Activated CD8-positive, alpha-beta memory T cell treated with anti-CD3 and anti-CD28 coated beads, Interleukin-2, amount 50 U/mL, for 48 hours (primary cell): ENCODE measurements around the gene EGF.
"Not testable (repeated sequence)": the region's sequence is repeated elsewhere in the genome, so short reads cannot be mapped to it uniquely, and the experiment has no call there.

ENCODE experiments used
- DNase-seq: peaks from one replicate; pipeline ENCODE4 v3.0.0-alpha.2; 2020

EGF gene

DNA sequence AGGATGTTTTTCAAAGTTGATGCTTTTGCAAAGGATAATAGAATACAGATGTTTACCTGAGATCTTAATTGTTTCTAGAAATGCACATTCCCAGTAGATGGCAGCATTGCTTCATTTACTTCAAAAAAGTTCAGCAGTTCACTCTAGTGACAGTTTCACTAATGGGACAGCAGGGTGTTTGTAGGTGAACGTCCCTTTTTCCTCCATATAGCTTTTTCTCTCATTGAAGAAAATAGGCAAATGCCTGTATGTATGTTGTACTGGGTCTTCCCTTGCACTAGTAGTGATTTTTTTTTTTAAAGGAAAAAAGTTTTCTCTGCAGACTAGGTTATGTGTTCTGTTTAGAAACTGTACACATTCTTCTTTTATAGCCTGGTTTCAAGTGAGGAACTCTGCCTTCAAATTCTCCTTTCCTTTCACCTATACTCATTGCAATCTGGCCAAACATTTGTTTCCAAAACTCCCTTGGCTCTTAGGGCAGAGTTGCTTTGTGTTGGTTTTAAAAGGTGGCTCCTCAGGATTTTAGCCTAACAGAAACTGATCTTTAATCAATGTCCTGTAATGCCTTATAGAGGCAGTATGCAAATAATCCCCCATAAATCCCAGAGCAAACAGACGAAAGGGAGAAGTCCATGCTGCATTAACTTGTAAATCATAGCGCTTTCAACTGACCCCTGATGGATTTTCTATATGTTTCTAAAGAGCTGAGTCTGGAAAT lies 86.3 kb downstream of the EGF start:
- DNase-seq: no peak

DNA sequence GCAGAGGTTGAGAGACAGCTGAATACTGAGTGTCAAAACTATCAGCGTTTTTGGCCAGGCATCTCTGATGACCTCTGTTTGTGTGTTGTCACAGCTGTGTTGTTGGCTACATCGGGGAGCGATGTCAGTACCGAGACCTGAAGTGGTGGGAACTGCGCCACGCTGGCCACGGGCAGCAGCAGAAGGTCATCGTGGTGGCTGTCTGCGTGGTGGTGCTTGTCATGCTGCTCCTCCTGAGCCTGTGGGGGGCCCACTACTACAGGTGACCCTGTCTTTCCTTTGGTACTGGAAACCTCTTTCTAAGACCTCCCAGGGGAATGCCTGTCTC lies 86.9 kb downstream of the EGF start:
- no peak for DNase-seq

DNA sequence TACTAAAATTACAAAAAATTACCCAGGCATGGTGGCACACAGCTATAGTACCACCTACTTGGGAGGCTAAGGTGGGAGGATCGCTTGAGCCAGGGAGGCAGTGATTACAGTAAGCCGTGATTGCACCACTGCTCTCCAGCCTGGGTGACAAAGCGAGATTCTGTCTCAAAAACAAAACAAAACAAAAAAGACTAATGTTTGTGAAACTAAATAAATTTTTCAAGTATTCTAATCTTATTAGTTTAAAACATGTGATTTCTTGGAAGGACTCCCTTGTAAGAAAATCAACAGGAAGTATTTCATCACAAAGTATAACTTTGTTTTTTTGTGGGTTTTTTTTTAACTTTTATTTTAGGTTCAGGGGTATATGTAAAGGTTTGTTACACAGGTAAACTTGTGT lies 89.6 kb downstream of the EGF start:
- DNase-seq: no peak

DNA sequence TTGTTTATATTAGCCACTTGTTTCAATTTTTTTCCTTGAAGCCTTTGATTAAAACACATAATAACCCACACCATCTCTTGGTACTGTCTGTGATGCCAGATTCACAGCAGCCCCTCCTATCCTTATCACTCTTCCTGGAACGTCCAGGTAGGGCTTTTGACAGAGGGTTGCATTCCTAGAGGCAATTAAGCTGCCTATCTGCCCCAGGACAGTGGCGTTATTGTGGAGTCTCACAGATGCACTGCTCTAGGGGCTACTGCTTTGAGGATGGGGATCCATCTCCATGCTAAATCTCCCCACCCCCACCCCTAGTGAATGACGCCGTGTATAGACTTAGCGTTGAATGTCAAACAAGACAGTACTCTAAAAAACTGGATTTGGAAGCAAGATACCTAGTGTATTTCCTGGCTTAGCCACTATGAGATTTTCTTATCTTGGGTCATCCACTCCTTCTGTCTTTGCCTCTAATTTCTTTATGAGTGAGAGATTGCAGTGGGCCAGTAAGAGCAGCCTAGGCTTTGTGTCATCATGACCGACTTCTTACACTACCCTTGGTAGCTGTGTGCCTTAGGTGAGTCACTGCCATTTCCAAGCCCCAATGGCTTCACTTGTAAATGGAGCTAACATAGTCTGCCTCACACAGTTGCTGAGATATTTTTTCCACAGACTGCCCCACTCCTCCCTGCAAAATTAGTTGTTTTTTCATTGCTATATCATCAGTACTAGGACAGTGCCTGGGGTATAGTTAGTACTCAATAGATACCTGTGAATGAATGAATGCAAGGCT lies 90.9 kb downstream of the EGF start:
- DNase-seq: no peak

DNA sequence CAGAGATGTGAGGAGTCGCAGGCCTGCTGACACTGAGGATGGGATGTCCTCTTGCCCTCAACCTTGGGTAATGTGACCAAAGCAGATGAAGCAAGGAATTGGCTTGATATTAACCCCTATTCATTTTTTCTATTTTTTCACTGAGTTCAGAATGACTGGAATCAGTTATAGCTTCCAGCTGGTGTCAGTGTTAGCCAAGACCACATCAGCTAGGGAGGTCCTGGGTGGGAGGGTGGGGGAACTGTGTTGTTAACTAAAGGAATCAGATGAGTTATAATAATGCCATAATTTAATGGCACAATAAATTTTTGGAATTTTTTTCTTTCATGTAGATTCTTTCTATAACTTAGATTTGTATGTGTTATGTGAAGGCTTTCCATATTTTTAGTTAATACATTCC lies 91.9 kb downstream of the EGF start:
- DNase-seq: no peak

DNA sequence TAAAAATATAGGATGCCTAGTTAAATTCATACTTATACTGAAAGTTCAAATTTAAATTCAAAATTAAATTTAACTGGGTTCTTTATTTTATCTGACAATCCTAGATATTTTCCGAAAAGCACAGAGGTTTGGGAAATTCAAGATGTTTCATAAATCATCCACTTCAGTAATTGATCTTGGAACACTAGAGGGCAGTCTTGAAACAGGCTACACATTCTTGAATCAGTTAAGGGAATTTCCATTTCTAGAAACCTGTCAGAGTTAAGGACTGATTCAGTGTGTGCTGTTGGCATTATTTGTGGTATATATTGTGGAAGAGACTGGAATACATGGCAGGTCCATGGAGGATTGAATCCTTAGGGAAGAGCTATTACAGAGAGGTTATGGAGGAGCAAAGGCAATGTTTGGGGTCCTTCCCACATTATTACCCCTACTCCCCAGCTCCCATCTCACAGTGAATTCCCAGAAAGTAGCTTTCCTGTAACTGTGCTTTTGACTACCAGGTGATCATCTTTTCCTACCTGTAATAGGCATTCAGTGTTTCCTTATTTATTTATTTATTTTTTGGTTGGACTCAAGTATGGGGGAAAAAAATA lies 92.9 kb downstream of the EGF start:
- no peak for DNase-seq

DNA sequence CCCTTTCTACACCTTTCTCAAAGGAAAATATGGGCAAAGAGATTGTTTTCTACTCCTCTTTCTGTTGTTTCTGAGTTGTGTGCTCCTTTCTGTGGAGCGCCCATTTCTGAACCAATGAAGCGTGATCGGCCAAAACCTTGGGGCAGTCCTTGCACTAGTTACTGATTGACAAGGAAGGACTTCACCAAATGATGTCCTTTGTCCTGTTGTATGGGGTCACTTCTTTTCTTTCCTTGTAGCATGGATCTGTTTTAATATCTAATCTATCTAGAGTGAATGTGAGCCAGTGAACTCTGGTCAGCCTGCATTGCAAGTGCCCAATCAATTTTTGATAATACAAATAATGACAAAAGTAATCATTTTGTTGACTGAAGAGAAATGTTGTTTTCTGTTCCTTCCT lies 94.5 kb downstream of the EGF start:
- DNase-seq: no peak

DNA sequence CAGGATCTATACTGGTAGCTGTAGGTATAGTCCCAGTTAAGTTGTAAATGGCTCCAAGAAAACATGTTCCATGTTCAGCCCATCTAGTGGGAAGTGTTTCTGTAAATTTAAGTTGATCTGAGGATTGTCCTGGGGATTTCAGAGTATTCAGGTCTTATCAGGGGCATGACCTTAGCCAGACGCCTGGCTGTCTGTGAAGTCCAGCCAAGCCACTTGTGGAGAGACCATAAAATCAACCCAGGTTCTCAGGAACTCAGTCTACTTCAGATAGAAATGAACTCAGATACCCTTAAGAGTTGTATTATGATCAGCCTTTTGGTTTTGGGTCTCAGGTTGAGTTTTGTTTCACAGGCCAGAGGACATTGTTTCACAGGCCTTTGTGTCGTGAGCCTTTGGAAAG lies 95.9 kb downstream of the EGF start:
- no peak for DNase-seq

DNA sequence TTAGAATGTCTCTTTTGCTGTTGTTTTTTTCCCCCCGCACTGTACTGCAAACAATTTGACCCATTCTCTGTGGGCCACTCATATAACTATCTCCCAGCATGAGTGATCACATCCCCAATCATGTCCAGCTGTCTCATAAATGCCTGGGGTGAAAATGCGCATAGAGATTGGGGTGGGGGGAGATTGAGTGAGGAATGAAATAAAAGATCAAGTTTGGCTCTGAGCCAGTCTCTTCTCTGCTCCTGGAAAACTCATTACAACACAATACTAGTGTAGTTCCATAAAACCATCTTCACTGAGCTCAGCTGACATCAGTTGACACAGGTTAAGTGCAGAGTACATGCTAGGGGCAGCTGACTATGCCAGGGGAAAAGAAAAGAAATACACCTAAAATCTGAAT lies 96.9 kb downstream of the EGF start:
- no peak for DNase-seq

DNA sequence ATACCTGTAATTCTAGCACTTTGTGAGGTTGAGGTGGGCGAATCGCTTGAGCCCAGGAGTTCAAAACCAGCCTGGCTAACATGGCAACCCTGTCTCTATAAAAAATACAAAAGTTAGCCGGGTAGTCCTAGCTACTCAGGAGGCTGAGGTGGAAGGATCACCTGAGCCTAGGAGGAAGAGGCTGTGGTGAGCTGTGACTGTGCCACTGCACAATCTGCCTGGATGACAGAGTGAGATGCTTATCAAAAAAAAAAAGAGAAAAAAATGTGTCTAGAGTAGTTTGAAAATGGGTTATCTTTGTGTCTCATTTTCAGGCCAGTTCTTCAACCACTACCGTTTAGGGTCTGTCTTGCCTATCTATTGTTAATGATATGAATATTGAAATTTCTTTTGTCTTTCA lies 98.1 kb downstream of the EGF start:
- DNase-seq: no peak

DNA sequence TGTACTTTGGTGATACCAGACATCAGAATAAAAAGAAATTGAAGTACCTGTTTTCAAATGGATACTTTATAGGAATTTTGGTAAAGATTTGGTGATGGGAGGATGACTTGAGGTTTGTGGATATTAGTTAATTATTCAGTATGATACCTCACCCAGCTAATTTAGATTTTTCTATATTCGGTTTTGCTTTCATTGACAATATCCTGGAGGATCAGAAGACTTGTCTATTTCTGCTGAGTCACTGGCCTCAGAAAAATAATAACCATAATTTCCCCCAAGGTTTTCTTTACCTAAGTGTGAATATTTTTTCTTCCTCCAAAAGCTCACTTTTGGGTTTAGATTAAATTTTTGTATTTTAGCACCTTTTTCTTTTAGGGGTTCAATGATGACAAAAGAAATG lies 100.2 kb downstream of the EGF start:
- no peak for DNase-seq

DNA sequence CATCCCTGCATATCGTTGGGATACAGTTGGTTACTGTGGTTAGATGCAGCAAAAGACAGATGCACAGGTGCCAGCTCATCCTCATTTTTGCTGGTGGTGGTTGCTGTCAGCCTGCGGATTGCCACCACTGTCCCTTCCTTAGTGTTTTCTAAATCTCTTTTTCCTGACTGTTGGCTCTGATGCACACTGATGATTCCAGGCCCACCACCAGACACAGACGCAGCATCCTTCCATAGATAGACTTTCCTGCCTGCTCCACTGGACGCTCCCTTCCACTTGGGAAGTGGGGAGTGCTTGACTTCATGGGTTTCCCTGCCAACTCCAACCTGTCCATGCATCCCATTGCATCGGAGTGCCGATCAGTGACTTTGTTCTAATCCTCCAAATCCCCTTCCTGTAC lies 101.5 kb downstream of the EGF start:
- DNase-seq: no peak

DNA sequence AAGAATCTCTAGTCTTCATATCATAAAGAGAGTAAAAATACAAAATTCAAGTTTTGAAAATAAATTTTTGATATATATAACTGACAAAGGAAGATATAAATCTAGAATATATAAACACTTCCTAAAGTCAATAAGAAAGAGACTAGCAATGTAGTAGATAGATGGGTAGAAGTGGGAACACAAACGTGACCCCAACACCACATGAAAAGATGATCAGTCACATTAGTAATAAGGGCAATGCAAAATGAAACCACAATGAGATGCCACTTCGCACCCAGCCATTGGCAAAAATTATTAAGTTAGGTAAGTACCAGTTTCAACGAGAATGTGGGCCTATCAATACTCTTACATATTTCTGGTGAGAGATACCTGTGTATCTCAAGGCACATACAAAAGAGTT lies 106.5 kb downstream of the EGF start:
- DNase-seq: no peak

DNA sequence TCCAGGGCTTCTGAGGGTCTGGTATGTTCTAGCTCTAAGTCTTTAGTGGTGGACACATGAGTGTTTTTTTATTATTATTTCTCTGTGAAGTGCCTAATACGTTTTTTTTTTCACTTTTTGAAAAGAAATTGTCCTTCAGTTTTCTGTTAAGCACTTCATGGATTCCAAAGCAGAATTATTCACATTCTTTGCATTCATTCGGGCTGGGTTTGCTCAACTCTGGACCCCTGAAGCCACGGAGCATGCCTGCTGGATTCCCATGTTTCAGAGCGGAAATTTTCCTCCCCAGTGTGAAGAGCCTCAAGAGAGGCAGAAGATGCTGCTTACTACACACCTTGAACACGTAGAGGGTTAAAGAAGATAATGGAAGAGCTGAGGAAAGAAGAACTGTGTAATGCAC lies 107.5 kb downstream of the EGF start:
- DNase-seq: no peak

DNA sequence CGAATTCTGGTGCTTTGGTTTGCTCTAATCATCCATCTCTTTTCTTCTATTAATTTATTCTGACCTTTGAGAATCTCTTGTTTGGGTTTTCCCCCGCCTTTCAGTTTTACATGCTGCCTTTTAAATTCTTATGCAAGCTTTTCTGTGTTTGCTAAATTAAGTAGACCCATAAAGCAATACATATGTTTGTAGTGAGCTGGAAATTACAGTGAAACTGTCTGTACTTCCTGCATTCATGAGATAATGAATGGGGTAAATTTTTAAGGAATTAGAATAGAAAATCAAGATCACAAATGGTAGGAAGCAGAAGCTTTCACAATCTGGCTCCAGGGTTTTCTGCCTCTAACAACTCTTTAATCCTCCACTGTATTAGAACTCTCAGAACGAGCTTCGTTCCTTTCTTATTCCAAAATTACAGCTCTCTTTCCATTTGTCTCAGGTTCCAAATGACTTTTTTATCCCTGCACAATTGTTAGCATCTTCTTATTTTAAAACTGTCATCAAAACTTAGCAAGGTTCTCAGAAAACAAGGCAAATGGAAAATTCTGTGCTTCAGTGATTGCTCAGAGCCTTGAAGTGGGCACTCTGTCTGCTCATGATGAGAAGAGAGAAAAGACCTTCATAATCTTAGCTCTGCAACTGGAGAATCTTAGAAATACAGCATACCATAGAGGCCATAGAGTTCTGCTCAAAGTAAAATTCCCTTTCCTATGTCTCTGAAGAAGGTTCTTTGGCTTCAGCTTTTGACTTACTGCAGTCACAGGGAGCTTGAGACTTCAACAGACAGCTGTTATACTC lies 108.2 kb downstream of the EGF start:
- DNase-seq: no peak

DNA sequence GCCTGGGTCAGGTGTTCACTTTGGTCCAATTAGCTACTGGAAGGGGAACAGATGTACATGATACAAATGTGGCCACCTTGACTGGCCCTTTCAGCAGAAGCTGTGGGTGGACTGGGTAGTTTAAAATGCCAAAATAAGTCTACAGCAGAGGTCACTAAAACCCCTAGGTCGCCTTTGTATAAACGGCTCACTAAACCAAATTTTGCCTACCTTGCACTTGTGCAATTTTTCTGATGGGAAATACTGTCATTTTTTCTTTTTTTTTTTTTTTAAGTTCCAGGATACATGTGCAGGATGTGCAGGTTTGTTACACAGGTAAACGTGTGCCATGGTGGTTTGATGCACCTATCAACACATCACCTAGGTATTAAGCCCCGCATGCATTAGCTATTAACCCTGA lies 109.8 kb downstream of the EGF start:
- no peak for DNase-seq

DNA sequence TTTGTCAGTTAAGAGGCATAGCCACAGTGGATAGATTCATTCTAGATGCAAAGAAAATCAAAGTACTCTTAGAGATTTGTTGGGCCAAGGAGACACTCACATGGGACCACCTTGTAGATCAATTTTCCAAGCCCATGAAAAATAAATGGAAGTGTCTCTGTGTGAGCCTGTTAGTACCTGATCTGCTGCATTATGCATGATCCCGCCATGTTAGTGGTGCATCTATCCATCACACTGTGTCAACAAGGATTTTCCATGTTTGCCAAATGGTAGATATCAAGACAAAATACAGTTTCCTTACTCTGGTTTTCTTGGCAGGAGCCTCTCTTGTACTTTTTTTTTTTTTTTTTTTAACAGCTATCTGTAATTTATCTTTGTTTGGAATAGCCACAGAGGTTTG lies 112.4 kb downstream of the EGF start:
- no peak for DNase-seq

DNA sequence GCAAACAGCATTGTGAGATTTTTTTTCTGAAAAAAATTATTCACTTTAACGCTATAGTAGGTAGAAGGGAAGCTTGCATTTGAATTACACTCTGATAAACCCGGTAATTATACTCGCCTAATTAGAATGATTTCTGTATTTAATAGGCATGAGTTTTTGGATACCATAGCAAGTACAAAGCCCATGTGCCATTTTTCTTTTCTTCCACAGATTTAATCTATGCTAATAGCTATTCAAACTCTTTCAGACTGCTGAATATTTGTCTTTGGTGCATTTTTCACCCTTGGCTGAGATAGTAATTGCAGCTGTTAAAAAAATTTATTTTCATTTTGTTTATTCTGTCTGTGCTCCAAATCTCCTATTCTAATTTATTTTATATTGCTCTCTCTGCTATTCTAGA lies 113.0 kb downstream of the EGF start:
- DNase-seq: no peak

DNA sequence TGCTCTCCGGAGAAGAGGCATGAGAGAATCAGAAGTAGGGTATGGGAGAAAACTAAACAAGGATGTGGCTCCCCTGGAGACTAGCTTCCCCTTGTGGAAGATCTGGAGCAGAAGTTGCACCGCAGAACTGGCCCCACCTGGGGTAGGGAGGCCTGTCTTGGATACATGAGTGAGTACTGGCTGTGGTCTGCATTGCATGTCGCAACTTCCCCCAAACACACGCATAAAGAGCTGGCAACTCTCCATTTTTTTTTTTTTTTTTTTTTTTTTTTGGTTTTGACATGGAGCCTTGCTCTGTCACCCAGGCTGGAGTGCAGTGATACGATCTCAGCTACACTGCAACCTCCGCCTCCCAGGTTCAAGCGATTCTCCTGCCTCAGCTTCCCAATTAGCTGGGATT lies 119.9 kb downstream of the EGF start:
- DNase-seq: no peak

DNA sequence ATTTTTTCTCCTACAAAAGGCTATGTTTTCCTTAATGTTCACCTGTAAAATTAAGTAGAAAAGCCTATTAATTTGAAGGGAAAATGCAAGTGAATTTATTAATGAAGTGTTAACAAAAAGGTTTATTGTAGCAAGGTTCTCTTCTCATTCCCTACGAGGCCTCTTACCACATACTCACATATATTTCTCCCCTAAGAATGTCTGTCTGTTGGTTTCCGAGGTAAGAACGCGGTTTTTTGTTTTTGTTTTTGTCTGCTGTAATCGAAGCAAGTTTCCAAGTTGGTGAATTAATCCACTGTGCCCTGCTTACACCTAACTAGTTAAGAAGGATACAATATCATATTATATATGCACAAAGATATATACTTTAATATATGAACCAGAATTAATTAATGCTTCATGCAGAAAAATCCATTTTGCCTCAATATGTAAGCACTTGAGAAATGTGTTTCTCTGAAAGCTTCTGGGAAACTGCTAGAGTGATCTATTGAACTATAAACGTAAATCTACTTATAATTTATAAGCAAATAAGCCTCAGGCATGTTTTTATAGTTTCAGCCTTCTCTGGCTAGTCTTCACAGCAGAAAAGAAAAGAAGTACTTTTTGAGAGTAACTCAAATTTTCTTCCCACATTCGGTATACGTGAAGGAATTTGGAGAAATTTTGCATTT lies 120.8 kb downstream of the EGF start:
- no peak for DNase-seq

DNA sequence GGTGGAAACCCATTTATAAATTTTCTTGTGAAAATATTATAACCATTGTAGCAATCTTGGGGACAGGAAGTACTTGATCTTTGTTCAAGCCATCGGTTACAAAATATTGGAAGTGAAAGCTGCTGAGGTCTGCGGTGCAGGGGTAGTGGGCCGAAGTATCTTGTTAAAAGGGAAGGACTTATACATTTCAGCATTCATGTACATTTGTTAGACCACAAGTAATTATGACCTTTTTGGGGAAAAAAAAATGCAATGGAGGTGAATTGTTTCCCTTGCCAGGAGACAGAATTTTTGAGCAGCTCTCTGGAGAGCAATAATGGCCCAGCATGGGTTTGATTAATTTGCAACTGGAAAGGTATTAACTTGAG lies 121.3 kb downstream of the EGF start:
- no peak for DNase-seq

DNA sequence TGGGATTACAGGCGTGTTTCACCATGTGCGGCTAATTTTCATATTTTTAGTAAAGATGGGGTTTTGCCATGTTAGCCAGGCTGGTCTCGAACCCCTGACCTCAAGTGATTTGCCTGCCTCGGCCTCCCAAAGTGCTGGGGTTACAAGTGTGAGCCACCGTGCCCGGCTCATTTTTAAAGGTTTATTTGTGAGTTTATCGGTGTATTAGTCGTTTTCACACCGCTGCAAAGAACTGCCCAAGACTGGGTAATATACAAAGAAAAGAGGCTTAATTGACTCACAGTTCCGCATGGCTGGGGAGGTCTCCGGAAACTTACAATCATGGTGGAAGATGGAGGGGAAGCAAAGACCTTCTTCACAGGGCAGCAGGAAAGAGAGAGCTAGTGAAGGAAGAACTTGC lies 126.5 kb downstream of the EGF start:
- DNase-seq: not testable (repeated sequence)

DNA sequence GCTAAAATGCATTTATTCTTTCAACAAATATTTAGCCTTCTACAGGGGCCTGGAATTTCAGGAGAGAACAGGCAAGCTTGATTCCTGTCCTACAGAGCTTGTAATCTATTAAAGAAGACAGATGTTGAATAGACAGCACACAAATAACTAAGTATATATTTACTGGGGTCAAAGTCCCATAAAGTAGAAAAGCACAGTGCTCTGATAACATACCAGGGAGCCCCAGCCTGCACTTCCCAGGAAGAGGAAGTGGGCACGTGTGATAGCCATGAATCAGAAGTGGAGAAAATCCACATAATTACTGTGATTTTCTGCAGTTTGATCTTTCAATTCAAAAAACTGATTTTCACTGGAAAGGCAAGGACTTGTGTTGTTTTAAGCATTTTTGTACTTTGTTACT lies 129.1 kb downstream of the EGF start:
- no peak for DNase-seq
